ENCODE measurements around the gene ATG9A.

GRCh38 chr2:219184121-219184520, 45.3 kb downstream of the ATG9A start:
- TF ChIP-seq CTCF (IDR thresholded peaks at IDR 0.05) (no peak), POLR2A (IDR thresholded peaks at IDR 0.05) (no peak)

Measured in uterus (tissue), 2 donors.